Measurements from ENCODE around the gene VWA5A.
A peak's percentile ranks its signal among the peaks of the same experiment; 100 is the strongest.

VWA5A gene

GRCh38 chr11:124072147-124072546, 43.1 kb upstream of the VWA5A start:
- DNase-seq (ENCODE audit: low spot score) = no peak
- in situ Hi-C loops (cut with MboI; ENCODE audit: low pct_unique_long_range_greater_than_20kb, low sequenced_read_pairs, unreplicated experiment) = loop anchor here (25.0 kb wide), 1 partner anchor 515 kb away; no protein-coding TSS in a partner anchor
- TF ChIP-seq CTCF (IDR thresholded peaks at IDR 0.05; ENCODE audit: extremely low read depth, insufficient read depth, missing control alignments) = no peak

GRCh38 chr11:124074554-124074953, 40.7 kb upstream of the VWA5A start:
- DNase-seq (ENCODE audit: low spot score) = no peak
- no peak for TF ChIP-seq CTCF (IDR thresholded peaks at IDR 0.05; ENCODE audit: extremely low read depth, insufficient read depth, missing control alignments)
- in situ Hi-C loops (cut with MboI; ENCODE audit: low pct_unique_long_range_greater_than_20kb, low sequenced_read_pairs, unreplicated experiment) = loop anchor here (25.0 kb wide), 1 partner anchor 513 kb away; no protein-coding TSS in a partner anchor

- in situ Hi-C loops (cut with MboI; ENCODE audit: low pct_unique_long_range_greater_than_20kb, low sequenced_read_pairs, unreplicated experiment) = no loop called here
- TF ChIP-seq CTCF (IDR thresholded peaks at IDR 0.05; ENCODE audit: extremely low read depth, insufficient read depth, missing control alignments) = no peak
- no peak for DNase-seq (ENCODE audit: low spot score)
Measured at GRCh38 chr11:124075492-124075840, 39.8 kb upstream of the VWA5A start.

GRCh38 chr11:124075841-124076651, 39.2 kb upstream of the VWA5A start:
- TF ChIP-seq CTCF (IDR thresholded peaks at IDR 0.05; ENCODE audit: extremely low read depth, insufficient read depth, missing control alignments) = no peak
- in situ Hi-C loops (cut with MboI; ENCODE audit: low pct_unique_long_range_greater_than_20kb, low sequenced_read_pairs, unreplicated experiment) = no loop called here
- DNase-seq (ENCODE audit: low spot score) = peak; percentile 28

GRCh38 chr11:124077266-124077665, 38.0 kb upstream of the VWA5A start:
- no peak for TF ChIP-seq CTCF (IDR thresholded peaks at IDR 0.05; ENCODE audit: extremely low read depth, insufficient read depth, missing control alignments)
- DNase-seq (ENCODE audit: low spot score) = no peak
- in situ Hi-C loops (cut with MboI; ENCODE audit: low pct_unique_long_range_greater_than_20kb, low sequenced_read_pairs, unreplicated experiment) = no loop called here

GRCh38 chr11:124078591-124078990, 36.7 kb upstream of the VWA5A start:
- no peak for TF ChIP-seq CTCF (IDR thresholded peaks at IDR 0.05; ENCODE audit: extremely low read depth, insufficient read depth, missing control alignments)
- in situ Hi-C loops (cut with MboI; ENCODE audit: low pct_unique_long_range_greater_than_20kb, low sequenced_read_pairs, unreplicated experiment) = no loop called here
- no peak for DNase-seq (ENCODE audit: low spot score)
